Sigmoid colon (tissue), 7 donors: Measurements from ENCODE around the gene TMEM9. TPM values are rescaled to one million over a fixed set of nuclear protein-coding genes. Genes with fewer than 3 reads are reported as not detected.
A peak's percentile ranks its signal among the peaks of the same experiment; 100 is the strongest.

ENCODE experiments used
- DNase-seq: peaks from one replicate; pipeline ENCODE4 v3.0.0-alpha.2; 2019
- H3K27ac ChIP-seq, 4 donors: fragments of 200-600 bp; sonication (generic); one replicate each; pipeline ENCODE4 v1.5.1; 2016 to 2019; ENCODE audit warnings: mild to moderate bottlenecking in 1 of 4
- H3K27me3 ChIP-seq, 3 donors: fragments of 200-600 bp; sonication (generic); one replicate each; pipeline ENCODE4 v1.5.1; 2019; ENCODE audit warnings: mild to moderate bottlenecking in 1 of 3
- H3K36me3 ChIP-seq, 4 donors: fragments of 200-600 bp; sonication (generic); one replicate each; pipeline ENCODE4 v1.5.1; 2016 to 2019
- H3K4me1 ChIP-seq, 4 donors: fragments of 200-600 bp; sonication (generic); one replicate each; pipeline ENCODE4 v1.5.1; 2017 to 2019
- H3K4me3 ChIP-seq, 4 donors: fragments of 200-600 bp; sonication (generic); one replicate each; pipeline ENCODE4 v1.5.1; 2017 to 2019; ENCODE audit warnings: mild to moderate bottlenecking in 2 of 4, moderate library complexity in 1 of 4
- H3K9me3 ChIP-seq, 4 donors: fragments of 200-600 bp in 3 of 4; sonication (generic) in 3 of 4; one replicate each; pipeline versions ENCODE4 v1.5.1 to v1.6.1; 2013 to 2019
- CTCF ChIP-seq, 4 experiments: fragments of 450-650 bp in 3 of 4; fragments of 200-600 bp in 1 of 4; IDR thresholded peaks; one replicate each; pipeline ENCODE4 v1.5.1; 2016 to 2019; ENCODE audit warnings: antibody characterized with exemption in 4 of 4, mild to moderate bottlenecking in 3 of 4, moderate library complexity in 2 of 4
- EP300 ChIP-seq, 4 donors: sonication (generic); formaldehyde crosslinking; IDR thresholded peaks; one replicate each; pipeline ENCODE4 v1.6.1; 2017; ENCODE audit warnings: antibody characterized with exemption in 4 of 4
- POLR2A ChIP-seq, 2 donors: fragments of 450-650 bp; IDR thresholded peaks; one replicate each; pipeline ENCODE4 v1.6.1; 2016; ENCODE audit warnings: antibody characterized with exemption in 2 of 2, mild to moderate bottlenecking in 2 of 2, moderate library complexity in 2 of 2
- POLR2AphosphoS5 ChIP-seq, 4 donors: sonication (generic); formaldehyde crosslinking; IDR thresholded peaks; one replicate each; pipeline ENCODE4 v1.6.1; 2017; ENCODE audit warnings: antibody characterized with exemption in 4 of 4
- WGBS, 2 donors: extraction: QIAGEN DNeasy Blood & Tissue Kit; methylation state at CpG; one replicate each; pipeline ENCODE4 v1.1.7; 2013; 5-methylcytosine and 5-hydroxymethylcytosine counted together
- intact Hi-C: fragments of 100-400 bp; cut with DNase I; formaldehyde crosslinking; loops from one replicate; pipeline ENCODE4 v1.15.1; 2023
- polyA plus RNA-seq, 3 donors: library from polyadenylated mRNA; stranded (reverse); fragments of 200-250 nt; gene quantifications; one replicate each; pipeline ENCODE4 v1.2.3, GENCODE V29; 2013
- total RNA-seq, 4 donors: library from RNA; depleted of rRNA; stranded (reverse); fragments of >200 nt; gene quantifications; one replicate each; pipeline ENCODE4 v1.1.0, GENCODE V29; 2016
- donor health status: healthy with polysubstance abuse.
- donor health status: Bipolar disorder and iron deficiency.
- donor health status: healthy.

Gene TMEM9
- total and polyA plus RNA-seq, 7 donors: 12.9 to 78.3 (median 56.2) TPM

DNA sequence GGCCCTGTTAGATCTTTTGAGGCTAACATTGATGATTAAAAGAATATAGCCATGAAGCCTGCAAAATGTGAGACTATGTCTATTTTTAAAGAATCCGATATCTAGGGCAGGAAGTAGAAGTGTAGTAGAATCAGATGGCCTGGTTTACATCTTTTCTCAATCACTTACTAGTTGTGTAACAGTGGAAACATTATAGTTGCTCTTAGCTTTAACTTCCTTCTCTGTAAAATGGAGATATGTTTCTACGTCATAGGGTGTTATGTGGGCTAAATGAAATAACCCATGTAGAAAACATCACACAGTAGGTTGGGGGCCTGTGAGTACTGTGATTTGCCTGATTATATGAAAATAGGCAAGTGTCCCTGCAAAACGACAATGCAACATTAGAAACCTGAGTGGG is 31.9 kb upstream of the TMEM9 start:
- no peaks in the 10 kb centered on the region for H3K9me3 ChIP-seq
- intact Hi-C loops: no loop called here
- H3K36me3 ChIP-seq: no peaks in the 10 kb centered on the region
- H3K4me1 ChIP-seq: no peaks in the 10 kb centered on the region
- H3K27ac ChIP-seq: no peak overlapping the region
- H3K27me3 ChIP-seq: peaks cover 0 to 4% (median 0%) of the 10 kb centered on the region in 3 donors
- no peak for TF ChIP-seq EP300 (IDR thresholded peaks at IDR 0.05)
- no peak for TF ChIP-seq POLR2AphosphoS5 (IDR thresholded peaks at IDR 0.05)
- no peak for TF ChIP-seq CTCF (IDR thresholded peaks at IDR 0.05)
- TF ChIP-seq POLR2A (IDR thresholded peaks at IDR 0.05): no peak
- H3K4me3 ChIP-seq: no peak overlapping the region
- no peak for DNase-seq
- 87 to 88% methylated on average over 3 of the region's 3 CpGs for WGBS, 2 donors

DNA sequence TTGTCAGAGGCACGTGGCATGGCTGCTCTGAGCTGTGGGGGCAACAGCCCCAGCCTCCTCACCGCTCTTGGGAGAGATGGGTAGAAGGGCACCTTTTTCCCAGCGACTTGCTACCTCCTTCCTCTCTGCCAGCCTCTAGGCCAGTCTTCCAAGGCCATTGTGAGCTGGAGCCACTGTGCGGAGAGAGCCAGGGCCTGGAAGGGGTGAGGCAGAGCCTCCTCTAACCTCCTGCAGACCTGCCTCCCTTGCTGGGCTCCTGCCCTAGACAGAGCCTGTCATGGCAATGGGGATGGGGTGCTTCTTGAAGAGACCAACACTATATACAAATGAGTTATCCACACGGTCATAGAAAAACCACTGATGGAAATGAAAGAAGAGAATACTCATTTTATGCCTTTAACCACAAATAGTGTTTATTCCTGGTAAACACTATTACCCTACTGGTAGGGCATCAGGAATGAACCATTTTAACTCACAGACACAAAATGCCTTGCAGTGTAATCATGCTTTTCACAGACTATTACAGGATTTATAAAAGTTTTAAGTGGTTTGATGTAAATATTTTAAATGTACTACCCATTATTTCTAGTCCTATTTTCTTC is 31.4 kb upstream of the TMEM9 start:
- intact Hi-C loops: no loop called here

GRCh38 chr1:201185123-201185453 is 30.8 kb upstream of the TMEM9 start:
- intact Hi-C loops: no loop called here
- 52 to 68% methylated on average over 3 of the region's 3 CpGs for whole genome bisulfite sequencing, 2 donors
- no peaks in the 10 kb centered on the region for H3K27me3 ChIP-seq
- no peaks in the 10 kb centered on the region for H3K36me3 ChIP-seq
- no peaks in the 10 kb centered on the region for H3K4me1 ChIP-seq
- no peak for TF ChIP-seq POLR2AphosphoS5 (IDR thresholded peaks at IDR 0.05)
- TF ChIP-seq EP300 (IDR thresholded peaks at IDR 0.05): no peak
- TF ChIP-seq POLR2A (IDR thresholded peaks at IDR 0.05): no peak
- TF ChIP-seq CTCF (IDR thresholded peaks at IDR 0.05): no peak
- H3K9me3 ChIP-seq: no peaks in the 10 kb centered on the region
- H3K4me3 ChIP-seq: no peak overlapping the region
- no peak for DNase-seq
- H3K27ac ChIP-seq: no peak overlapping the region

More for the DNA sequence above, 31.4 kb upstream of the TMEM9 start:
- WGBS, 2 donors: 81 to 85% methylated on average over 5 of the region's 5 CpGs
- H3K27me3 ChIP-seq: peaks cover 0 to 2% (median 0%) of the 10 kb centered on the region in 3 donors
- H3K36me3 ChIP-seq: no peaks in the 10 kb centered on the region
- no peak for TF ChIP-seq EP300 (IDR thresholded peaks at IDR 0.05)
- TF ChIP-seq POLR2A (IDR thresholded peaks at IDR 0.05): no peak
- no peak for TF ChIP-seq POLR2AphosphoS5 (IDR thresholded peaks at IDR 0.05)
- TF ChIP-seq CTCF (IDR thresholded peaks at IDR 0.05): no peak
- no peak overlapping the region for H3K4me3 ChIP-seq
- DNase-seq: no peak
- H3K4me1 ChIP-seq: no peaks in the 10 kb centered on the region
- no peaks in the 10 kb centered on the region for H3K9me3 ChIP-seq
- H3K27ac ChIP-seq: no peak overlapping the region

DNA sequence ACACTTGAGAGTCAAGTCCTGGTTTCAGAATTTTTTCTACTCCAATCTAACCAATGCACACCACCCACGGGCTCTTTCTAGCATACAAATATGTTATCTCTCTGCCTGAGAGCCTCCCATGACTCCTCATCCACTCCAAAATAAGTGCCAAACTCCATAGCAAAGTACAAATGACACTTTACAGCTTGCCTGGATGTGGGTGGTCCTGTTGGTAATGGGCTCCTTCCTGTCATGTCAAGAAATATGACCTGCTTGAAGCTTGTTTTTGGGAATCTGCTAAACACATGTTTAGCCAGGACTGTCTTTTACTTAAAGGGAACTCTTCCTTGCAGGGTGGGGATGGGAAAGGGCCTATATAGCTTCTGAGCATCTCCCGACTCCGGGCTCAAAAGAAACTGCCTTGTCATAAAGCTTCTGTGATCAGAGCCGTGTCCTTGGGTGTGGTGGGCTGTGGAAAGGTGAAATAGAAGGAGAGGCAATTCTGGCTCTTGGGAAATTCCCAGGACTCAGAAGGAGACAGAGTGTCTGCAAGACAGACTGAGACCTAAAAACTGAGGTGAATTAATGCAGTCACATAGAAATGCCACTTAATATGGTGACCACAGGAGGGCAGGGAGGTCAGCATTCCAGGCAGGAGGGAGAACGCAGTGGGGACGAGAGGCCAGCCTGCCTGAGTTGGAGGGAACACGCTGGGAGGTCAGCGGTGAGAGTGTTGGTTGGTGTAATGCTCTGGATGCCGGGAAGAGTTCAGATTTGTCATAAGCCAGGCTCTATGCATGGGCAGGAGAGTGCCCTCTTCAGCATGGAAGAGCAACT is 30.2 kb upstream of the TMEM9 start:
- WGBS, 2 donors: 31 to 45% methylated on average over 9 of the region's 9 CpGs
- H3K36me3 ChIP-seq: no peaks in the 10 kb centered on the region
- H3K9me3 ChIP-seq: no peaks in the 10 kb centered on the region
- no peaks in the 10 kb centered on the region for H3K4me1 ChIP-seq
- no peak overlapping the region for H3K27ac ChIP-seq
- no peaks in the 10 kb centered on the region for H3K27me3 ChIP-seq
- TF ChIP-seq POLR2A (IDR thresholded peaks at IDR 0.05) (no peak), EP300 (IDR thresholded peaks at IDR 0.05) (no peak), POLR2AphosphoS5 (IDR thresholded peaks at IDR 0.05) (peak in 1 of 4 donors; percentile 13), CTCF (IDR thresholded peaks at IDR 0.05) (peak in 3 of 4 experiments; percentile 5 to 30 (median 21))
- DNase-seq: no peak
- intact Hi-C loops: no loop called here
- no peak overlapping the region for H3K4me3 ChIP-seq
